Cardiac fibroblast (primary cell): Measurements from ENCODE around the gene RTP5.

Source experiments
- DNase-seq, 2 donors: peaks; one replicate each; pipeline versions ENCODE4 v3.0.0 to v3.0.0-alpha.2; 2010; ENCODE audit warnings: low read depth in 2 of 2
- H3K4me3 ChIP-seq, 2 donors: replicated peaks in 1 of 2; 1 replicate in 1 of 2; 2 replicates in 1 of 2; pipeline ENCODE4 v1.5.1; 2011; ENCODE audit warnings: low read depth in 2 of 2, low read length in 2 of 2, mild to moderate bottlenecking in 2 of 2, moderate library complexity in 1 of 2
- CTCF ChIP-seq: IDR thresholded peaks from one replicate; pipeline ENCODE4 v1.5.1; 2011; ENCODE audit warnings: low read depth, mild to moderate bottlenecking, low read length, inconsistent platforms

Gene RTP5

GRCh38 chr2:241870081-241870541 lies 582 bp downstream of the RTP5 start:
- no peak for DNase-seq
- TF ChIP-seq CTCF = no peak

GRCh38 chr2:241870611-241871537 lies 1.3 kb downstream of the RTP5 start:
- no peak overlapping the region for H3K4me3 ChIP-seq
- DNase-seq = peak in 1 of 2 donors; percentile 7
- no peak for TF ChIP-seq CTCF

More at GRCh38 chr2:241870081-241870541, 582 bp downstream of the RTP5 start:
- H3K4me3 ChIP-seq = no peak overlapping the region

- no peak for TF ChIP-seq CTCF
- H3K4me3 ChIP-seq = no peak overlapping the region
- DNase-seq = no peak
Observed at GRCh38 chr2:241871538-241872312, 2.2 kb downstream of the RTP5 start.

GRCh38 chr2:241872313-241872642 lies 2.7 kb downstream of the RTP5 start:
- TF ChIP-seq CTCF = no peak
- no peak for DNase-seq
- H3K4me3 ChIP-seq = no peak overlapping the region

GRCh38 chr2:241873081-241873802 lies 3.7 kb downstream of the RTP5 start:
- no peak for TF ChIP-seq CTCF
- H3K4me3 ChIP-seq = no peak overlapping the region
- no peak for DNase-seq

GRCh38 chr2:241873803-241874110 lies 4.2 kb downstream of the RTP5 start:
- no peak for DNase-seq
- TF ChIP-seq CTCF = no peak

More at GRCh38 chr2:241873803-241874110, 4.2 kb downstream of the RTP5 start:
- no peak overlapping the region for H3K4me3 ChIP-seq
